Vagina (tissue), 2 donors: ENCODE results near the gene BICDL2.

Experiments used
- CTCF ChIP-seq, 3 experiments: fragments of 450-650 bp in 2 of 3; fragments of 200-600 bp in 1 of 3; sonication (generic) in 1 of 3; IDR thresholded peaks; one replicate each; pipeline ENCODE4 v1.5.1; 2017 to 2019; ENCODE audit warnings: antibody characterized with exemption in 3 of 3, mild to moderate bottlenecking in 2 of 3, moderate library complexity in 2 of 3
- POLR2A ChIP-seq, 2 donors: fragments of 450-650 bp; IDR thresholded peaks; one replicate each; pipeline ENCODE4 v1.6.1; 2017; ENCODE audit warnings: antibody characterized with exemption in 2 of 2, mild to moderate bottlenecking in 2 of 2, moderate library complexity in 2 of 2
- POLR2AphosphoS5 ChIP-seq, 2 donors: sonication (generic); formaldehyde crosslinking; IDR thresholded peaks; one replicate each; pipeline ENCODE4 v1.9.0; 2017; ENCODE audit warnings: antibody characterized with exemption in 2 of 2, mild to moderate bottlenecking in 2 of 2, low read depth in 1 of 2; ENCODE audit not compliant: insufficient read depth in 1 of 2

- TF ChIP-seq CTCF (IDR thresholded peaks at IDR 0.05) (no peak), POLR2A (IDR thresholded peaks at IDR 0.05) (no peak), POLR2AphosphoS5 (IDR thresholded peaks at IDR 0.05; ENCODE audit: insufficient read depth in 1 of 2, low read depth in 1 of 2) (no peak)
These were observed 54.9 kb downstream of the BICDL2 start for GRCh38 chr16:2981899-2982250.
